HL-60 (cell line): ENCODE measurements around the gene TRIM32.

Experiments
- GABPA ChIP-seq: IDR thresholded peaks from 2 replicates; pipeline ENCODE4 v1.6.1; 2012; ENCODE audit warnings: low read depth
- POLR2AphosphoS5 ChIP-seq: IDR thresholded peaks from 2 replicates; pipeline ENCODE4 v1.6.1; 2012; ENCODE audit warnings: low read depth
- TF ChIP-seq, protein P1 (sequence below): IDR thresholded peaks from one replicate; pipeline ENCODE4 v1.5.1; 2011; ENCODE audit warnings: low read length, control low read depth, inconsistent platforms; ENCODE audit not compliant: insufficient read depth

DNA sequence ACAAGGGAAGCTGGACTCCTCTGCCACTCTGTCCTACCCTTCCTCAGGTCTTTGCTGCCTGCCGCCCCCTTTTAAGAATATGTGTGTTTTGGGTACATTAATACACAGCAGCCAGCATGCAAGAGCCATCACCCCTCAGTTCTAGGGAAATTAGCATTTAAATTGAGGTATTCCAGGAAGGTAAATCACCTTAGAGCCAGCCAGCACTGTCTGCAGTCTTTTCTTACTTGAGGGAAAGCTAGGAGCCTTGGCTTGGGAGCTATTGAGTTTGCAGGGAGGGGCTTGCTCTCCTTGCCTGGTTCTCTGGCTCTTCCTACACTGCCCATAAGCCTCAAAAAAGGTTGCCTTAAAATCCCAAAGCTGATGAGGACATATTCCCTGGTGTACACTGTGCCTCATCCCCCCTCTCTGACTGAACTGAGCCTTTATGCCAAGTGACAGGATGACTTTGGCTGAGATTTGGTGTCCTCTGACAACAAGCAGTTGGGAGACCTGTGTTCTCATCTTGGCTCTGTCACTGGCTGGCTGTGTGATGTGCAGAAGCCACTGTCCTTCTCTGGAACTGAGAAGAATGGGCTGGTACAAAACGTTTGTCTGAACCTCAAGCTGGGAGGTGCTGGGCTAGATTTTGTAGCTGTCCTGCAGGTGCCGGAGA lies 54.1 kb downstream of the TRIM32 start:
- TF ChIP-seq, protein P1, sequence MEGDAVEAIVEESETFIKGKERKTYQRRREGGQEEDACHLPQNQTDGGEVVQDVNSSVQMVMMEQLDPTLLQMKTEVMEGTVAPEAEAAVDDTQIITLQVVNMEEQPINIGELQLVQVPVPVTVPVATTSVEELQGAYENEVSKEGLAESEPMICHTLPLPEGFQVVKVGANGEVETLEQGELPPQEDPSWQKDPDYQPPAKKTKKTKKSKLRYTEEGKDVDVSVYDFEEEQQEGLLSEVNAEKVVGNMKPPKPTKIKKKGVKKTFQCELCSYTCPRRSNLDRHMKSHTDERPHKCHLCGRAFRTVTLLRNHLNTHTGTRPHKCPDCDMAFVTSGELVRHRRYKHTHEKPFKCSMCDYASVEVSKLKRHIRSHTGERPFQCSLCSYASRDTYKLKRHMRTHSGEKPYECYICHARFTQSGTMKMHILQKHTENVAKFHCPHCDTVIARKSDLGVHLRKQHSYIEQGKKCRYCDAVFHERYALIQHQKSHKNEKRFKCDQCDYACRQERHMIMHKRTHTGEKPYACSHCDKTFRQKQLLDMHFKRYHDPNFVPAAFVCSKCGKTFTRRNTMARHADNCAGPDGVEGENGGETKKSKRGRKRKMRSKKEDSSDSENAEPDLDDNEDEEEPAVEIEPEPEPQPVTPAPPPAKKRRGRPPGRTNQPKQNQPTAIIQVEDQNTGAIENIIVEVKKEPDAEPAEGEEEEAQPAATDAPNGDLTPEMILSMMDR, result no peak
- TF ChIP-seq GABPA, result no peak
- no peak for TF ChIP-seq POLR2AphosphoS5
